Activated naive CD4-positive, alpha-beta T cell treated with Interleukin-2 at 50 U/mL for 16 hours (primary cell): Measurements from ENCODE around the gene HDAC2.
"Not testable (repeated sequence)": the region's sequence is repeated elsewhere in the genome, so short reads cannot be mapped to it uniquely, and the experiment has no call there.

Experiments
- DNase-seq: peaks from one replicate; pipeline ENCODE4 v3.0.0-alpha.2; 2020

HDAC2 gene

DNA sequence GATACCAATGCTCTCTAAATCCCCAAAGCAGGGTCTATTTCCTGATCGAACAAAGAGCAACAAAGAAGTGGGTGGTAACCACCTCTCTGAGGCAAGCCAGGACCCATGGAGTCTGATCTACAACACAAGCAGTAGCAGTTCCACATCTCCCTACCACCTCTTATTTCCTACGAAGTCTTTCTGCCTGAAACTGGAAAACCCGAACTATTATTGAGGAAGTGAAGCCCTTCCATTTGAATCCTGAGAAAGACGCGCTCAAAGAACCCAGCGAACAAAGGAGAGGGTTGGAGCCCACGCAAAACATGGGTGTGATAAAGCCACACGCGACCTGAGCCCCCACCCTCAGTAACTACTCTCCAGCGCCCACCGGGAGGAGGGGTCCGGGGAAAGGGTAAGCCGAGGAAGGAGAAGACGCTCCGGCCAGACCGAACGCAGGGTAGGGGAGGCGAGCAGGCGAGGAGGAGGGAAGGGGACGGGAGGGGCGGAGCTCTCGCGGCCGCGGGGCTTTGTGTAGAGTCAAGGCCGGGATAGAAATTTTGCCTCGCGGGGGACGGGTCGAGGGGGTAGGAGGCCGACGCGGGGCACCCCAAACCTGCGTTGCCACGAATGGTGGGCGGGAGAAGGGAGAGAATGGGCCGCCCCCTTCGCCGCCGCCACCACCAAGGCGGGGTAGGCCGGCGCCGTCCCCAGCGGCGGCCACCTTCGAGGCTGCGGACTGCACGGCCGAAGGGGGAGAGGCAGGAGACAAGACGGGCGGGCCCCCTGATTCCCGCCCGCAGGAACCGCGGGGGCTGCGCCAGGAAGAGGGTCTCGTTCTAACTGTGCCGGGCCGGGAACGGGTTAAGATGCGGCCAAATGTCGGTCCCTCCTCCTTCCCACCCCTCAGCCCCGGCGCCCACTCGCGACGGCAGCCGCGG, 802 bp downstream of the HDAC2 start:
- DNase-seq: peak; percentile 55

- DNase-seq: no peak
Measured at GRCh38 chr6:113968472-113968871, 2.5 kb downstream of the HDAC2 start.

DNA sequence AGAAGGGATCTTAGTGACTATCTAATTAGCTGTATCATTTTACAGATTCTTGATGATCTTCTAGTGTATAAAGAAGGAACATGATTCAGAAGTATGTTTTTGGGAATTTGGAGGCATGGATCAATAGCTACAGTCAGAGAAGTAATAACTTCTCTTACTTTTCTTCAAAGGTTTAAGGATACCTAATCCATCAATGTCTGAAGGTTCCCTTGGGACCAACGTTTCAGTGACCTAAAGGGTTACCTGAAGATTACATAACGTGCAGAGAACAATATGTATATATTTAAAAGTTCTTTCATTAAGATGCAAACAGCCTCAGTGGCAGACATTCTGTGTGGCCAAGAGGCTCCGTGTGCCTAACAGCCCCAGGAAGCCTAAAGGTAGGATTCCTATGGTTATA, 3.2 kb downstream of the HDAC2 start:
- no peak for DNase-seq

DNA sequence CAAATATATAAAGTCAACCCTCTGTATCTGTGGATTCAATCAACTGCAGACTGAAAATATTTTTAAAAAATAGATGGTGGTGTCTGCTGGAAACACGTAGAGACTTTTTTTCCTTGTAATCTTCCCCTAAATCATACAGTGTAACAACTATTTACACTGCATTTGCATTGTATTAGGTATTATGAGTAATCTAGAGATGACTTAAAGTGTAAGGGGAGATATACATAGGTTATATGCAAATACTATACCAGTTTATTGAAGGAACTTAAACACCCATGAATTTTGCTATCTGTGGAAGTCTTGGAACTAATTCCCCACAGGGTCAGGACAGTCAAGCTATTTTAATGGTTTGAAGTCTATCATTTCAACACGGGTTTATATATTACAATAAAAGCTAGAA, 10.2 kb downstream of the HDAC2 start:
- DNase-seq: no peak

DNA sequence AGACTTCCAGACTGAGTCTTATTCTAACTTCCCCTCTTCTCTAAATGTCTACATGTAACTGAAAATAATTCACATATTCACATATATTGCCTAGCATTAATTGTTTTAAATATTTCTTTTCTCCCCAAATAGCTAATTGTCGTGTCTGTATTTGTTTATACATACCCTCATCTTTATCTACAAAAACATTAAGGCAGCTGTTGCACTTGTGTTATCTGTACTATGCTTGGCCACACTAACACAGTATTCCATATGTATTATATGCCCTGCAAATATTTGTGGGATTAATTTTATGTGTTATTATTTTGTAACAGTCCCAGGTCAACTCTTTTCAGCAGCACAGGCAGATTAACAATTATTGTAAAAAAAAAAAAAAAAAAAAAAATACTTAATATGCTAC, 11.7 kb downstream of the HDAC2 start:
- DNase-seq: no peak

DNA sequence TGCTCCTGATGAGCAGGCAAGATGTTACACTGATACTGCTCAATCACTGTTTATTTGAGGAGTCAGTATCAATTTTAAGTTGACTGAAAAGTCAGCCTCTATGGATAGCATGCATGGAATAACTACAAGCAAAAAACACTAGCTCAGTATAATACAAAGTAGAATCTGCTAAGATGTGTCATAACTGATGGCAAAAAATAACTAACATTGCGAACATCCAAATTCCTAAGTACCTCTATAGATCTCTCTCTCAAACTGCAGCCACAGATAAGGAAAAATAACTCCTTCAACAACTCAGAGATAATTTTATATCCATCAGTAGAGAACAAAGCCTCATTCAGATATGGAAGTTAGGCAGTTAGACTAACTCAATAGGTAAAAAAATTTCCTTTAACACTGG, 16.3 kb downstream of the HDAC2 start:
- no peak for DNase-seq

- DNase-seq: no peak
Measured at GRCh38 chr6:113953346-113953745, 17.6 kb downstream of the HDAC2 start.

GRCh38 chr6:113949499-113949898, 21.4 kb downstream of the HDAC2 start:
- no peak for DNase-seq

DNA sequence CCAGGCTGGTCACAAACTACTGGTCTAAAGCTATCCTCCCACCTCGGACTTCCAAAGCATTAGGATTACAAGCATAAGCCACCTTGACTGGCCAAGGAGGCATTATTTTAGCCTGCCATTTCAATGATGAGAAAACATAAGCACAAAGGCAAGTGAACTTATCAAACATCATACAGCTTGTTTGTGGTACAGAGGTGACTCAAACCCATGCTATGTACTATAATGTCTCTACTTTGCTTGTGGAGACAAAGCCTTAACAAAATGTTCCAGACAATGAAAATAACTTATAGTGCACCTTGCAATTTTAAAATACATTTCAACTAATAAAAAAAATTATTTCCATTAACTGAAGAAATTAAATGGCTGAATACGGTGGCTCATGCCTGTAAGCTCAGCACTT, 26.2 kb downstream of the HDAC2 start:
- no peak for DNase-seq

DNA sequence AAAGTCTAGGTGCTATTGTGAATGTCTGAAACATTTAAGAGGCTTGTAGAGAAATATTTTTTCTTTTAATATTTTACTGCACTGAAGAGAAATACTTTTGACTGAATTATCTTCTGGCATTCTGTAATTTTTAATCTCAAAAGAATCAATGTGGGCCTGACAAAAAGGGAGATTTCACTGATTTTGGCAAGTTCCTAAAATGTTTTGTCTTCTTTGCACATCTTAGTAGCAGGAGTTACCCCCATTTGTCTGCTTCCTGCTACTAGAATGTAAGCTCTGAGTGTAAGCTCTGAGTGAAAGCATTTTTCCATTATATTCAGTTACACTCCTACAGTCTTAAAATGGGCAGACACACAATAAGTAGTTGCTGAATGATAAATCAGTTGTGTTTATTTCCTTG, 31.1 kb downstream of the HDAC2 start:
- DNase-seq: no peak

GRCh38 chr6:113936093-113936934, 34.6 kb downstream of the HDAC2 start:
- DNase-seq: no peak

DNA sequence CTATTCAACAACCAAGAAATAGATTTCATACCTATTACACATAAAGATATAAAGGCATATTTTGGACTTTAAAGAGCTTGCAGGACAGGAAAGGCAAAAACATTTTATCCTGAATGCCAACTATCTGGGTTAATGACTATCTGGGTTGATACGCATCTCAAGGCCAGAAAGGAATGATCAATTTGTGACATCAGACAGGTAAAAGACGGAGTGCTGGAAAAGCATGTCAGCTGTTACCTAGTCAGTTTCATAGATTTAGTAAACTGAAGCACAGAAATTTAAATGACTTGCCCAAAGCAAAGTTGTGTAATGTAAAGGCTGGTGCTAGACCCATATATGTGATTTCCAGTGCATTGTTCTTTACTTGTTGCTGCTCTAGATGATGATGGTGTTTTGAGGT, 36.8 kb downstream of the HDAC2 start:
- no peak for DNase-seq

GRCh38 chr6:113931907-113932306, 39.0 kb downstream of the HDAC2 start:
- DNase-seq: not testable (repeated sequence)

DNA sequence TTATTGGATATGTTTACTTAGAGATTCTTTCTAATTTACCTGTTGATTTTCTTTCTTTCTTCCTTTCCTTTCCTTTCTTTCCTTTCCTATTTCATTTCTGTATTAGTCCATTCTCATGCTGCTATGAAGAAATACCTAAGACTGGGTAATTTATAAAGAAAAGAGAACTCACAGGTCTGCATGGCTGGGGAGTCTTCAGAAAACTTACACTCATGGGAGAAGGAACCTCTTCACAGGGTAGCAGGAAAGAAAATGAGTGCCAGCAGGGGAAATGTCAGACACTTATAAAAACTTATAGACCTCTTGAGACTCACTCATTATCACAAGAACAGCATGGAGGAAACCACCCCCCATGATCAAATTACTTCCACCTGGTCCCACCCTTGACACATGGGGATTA, 40.8 kb downstream of the HDAC2 start:
- no peak for DNase-seq

DNA sequence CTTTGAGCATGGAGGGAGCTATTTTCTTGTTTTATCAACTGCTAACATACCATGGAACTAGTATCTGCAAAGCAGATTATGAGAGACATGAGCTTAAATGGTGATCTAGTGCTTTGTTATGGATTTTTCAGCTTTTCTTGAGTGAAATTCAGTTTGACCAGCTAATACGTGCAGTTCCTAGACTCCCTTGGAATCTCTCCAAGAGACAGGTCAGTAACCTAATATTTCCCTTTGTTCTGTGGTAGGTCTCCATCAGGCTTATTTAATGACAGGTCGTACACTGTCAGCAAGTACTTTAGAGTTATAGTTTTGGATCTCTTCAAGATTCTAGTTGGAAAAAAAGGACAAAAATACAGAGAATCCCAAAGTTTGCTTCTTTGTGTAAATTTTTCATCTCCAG, 43.9 kb downstream of the HDAC2 start:
- no peak for DNase-seq

DNA sequence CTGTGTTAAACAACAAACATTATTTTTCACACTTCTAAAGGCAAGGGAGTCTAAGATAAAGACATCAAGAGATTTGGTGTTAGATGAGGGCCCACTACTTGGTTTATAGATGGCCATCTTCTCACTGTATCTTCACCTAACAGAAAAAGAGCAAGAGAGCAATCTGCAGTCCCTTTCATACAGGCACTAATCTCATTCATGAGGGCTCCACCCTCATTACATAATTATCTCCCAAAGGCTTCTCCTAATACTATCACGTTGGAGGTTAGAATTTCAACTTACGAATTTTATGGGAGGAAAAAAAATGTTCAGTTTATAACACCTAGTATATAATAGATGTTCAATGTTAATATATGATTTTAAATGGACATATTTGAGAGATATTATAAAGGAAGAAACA, 45.6 kb downstream of the HDAC2 start:
- DNase-seq: no peak

DNA sequence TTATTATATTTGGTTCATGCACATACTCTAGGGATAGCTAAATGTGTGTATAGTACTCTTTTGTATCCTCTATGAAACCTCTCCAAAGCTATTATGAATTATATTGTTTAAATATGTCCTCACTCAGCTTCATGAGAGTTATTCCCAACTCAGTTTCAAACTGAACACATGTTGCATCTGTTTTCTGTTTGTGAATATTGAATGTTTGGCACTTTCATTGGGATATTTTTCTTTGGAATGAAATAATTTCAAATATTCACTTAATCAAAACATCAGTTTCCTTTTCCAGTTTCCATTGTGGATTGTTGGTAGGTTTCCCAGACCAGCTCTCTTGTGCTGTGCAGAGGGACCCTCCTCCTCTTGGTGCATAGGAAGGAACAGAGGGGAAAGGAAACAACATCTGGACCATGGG, 46.6 kb downstream of the HDAC2 start:
- no peak for DNase-seq

DNA sequence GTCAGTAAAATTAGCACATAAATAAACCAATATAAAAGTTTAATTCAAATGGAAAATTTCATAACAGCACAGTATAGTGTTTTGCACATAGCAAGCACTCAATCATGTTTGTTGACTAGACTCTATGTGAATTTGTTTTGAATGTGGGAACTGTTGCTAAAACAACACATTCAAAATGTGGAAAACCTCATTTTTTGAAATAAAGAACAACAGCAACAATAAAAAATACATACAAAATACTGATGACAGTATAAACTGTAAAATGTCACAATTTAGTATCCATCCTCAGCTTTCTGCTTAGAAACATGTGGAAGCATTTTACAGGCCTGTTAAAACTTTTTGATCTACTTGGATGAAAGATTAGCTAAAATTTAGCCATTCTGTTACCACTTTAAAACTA, 47.4 kb downstream of the HDAC2 start:
- no peak for DNase-seq

GRCh38 chr6:113921299-113921904, 49.5 kb downstream of the HDAC2 start:
- no peak for DNase-seq

GRCh38 chr6:113920663-113921267, 50.2 kb downstream of the HDAC2 start:
- no peak for DNase-seq

DNA sequence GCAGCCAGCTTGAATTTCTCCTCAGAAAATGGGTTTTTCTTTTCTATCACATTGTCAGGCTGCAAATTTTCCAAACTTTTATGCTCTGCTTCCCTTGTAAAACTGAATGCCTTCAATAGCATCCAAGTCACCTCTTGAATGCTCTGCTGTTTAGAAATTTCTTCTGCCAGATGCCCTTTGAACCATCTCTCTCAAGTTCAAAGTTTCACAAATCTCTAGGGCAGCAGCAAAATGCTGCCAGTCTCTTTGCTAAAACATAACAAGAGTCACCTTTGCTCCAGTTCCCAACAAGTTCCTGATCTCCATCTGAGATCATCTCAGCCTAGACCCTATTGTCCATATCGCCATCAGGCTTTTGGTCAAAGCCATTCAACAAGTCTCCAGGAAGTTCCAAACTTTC, 60.7 kb downstream of the HDAC2 start:
- DNase-seq: not testable (repeated sequence)

DNA sequence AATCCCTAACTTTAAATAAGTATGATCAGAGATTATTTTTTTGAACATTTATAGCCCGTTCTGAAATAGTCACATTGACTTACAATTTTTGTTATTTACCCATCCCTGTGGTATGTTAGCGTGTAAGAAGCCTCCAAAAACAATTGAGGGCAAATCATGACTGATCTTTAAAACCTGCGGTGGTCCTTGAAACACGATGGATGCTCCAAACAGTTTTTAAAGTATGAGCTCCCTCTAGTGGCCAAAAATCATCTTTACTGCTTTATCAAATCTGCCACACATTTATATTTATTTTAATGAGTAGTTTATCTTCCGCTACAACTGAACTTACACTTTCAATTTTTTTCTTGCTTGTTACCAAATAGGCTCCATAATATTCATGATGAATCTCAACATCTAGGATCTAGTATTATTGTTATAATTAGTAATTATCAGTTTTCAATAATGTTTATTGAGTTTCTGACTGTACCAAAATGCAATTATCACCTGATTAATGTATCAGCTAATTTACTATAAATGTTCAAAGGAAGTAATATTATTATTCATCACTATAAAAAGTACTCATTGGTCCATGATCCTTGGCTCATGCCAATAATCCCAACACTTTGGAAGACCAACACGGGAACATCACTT, 61.6 kb downstream of the HDAC2 start:
- DNase-seq: no peak

DNA sequence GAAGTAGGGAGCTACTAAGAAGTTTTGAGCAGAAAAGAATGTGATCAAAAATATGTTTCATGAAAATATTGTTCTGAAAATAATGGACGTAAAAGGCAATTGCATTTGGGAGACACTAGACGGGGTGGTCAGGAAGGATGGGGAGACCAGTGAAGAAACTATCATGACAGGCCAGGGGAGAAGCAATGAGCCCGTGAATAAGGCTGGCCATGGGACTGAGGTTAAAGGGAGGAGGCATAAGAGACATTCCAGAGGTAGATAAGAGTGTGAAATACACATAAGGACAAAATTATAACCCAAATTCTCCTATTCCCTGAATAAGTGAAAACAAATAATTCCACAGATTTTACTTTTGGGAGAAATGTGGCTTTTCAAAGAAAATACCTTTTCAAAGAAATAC, 62.1 kb downstream of the HDAC2 start:
- no peak for DNase-seq
